Cerebellar cortex (tissue), 1 donor: ENCODE data around the gene KIRREL3.
A peak's percentile ranks its signal among the peaks of the same experiment; 100 is the strongest.

ENCODE experiments used
- DNase-seq: peaks from one replicate; pipeline ENCODE4 v3.0.0-alpha.2; 2015; ENCODE audit warnings: low spot score

Gene KIRREL3

GRCh38 chr11:126438691-126439090, 561.9 kb downstream of the KIRREL3 start:
- no peak for DNase-seq

DNA sequence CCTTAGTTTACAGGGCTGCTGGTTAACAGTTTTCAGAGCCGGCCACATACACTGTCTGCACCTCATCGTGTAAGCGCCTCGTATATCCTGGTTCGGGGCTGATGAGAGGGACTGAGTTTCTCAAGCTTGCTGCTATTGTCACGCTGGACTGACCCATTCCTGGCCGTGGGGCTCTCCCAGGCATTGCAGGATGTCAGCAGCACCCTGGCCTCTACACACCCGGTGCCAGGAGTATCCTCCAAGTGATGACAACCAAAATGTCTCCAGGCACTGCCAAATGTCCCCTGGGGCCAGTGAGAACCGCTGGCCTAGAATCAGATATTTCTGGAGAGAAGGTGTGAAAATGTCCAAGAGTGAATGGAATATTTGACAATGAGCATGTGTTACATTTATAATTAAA, 562.3 kb downstream of the KIRREL3 start:
- no peak for DNase-seq

GRCh38 chr11:126437731-126438130, 562.8 kb downstream of the KIRREL3 start:
- DNase-seq: no peak

GRCh38 chr11:126436209-126436755, 564.3 kb downstream of the KIRREL3 start:
- DNase-seq: no peak

GRCh38 chr11:126434950-126435335, 565.6 kb downstream of the KIRREL3 start:
- DNase-seq: no peak

GRCh38 chr11:126433989-126434949, 566.3 kb downstream of the KIRREL3 start:
- no peak for DNase-seq

DNA sequence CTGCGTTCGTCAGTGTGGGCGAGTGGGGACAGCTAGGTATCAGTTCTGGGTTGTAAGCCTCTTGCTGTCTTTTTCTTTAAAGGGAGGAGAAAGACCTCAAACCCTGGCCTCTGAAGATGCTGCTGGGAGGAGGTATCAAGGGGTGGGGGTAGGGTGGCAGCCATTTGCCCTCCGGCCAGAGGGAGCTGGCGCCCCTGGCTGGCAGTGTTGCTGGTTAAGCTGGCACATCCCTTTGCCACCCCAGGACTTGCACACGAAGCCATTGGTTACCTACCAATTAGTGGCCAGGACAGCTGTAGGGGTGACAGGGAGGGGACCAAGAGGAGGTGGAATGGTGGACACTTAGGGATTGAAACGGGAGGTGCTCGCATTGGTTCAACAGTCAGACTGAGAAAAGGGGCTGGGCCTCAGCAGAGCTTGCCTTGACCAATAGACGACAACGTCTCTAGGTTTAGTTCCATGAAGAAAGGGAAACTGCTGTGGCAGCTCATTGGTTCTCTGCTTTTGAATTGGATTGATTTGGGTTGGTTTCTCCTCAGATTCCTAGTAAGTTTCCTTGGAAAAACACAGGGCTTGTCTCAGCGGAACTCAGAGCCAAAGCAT, 567.2 kb downstream of the KIRREL3 start:
- DNase-seq: no peak

- no peak for DNase-seq
These were observed 568.0 kb downstream of the KIRREL3 start for GRCh38 chr11:126432525-126432924.

GRCh38 chr11:126432065-126432461, 568.5 kb downstream of the KIRREL3 start:
- DNase-seq: no peak

DNA sequence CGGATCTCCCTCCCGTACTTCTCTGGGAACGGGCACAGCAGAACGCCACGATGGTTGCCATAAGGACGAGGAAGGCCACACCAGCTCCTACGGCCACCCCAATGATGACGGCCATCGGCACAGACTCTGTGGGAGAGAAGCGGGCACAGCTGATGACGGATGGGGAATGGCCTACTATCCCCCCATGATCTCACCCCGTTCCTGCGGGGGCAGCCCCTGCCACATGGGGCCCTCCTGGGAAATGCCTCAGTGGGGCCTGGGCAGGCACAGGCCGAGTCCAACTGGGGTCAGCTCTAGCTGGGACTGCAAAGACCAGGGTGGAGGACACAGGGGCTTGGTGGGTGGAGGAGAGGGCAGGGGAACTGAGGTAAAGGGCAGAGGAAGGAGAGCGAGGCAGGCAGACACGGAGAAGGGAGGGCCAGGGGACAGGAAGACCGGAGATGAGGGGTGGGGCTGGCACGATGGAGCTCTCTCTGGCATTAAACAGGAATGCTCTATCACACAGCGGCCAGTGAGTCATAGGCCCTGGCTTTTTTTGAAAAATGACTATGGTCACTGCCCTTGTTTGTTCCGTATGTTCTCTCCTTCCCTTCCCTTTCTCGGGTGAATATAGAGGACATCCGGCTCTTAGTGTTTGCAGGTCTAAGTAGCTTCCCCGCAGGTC, 569.0 kb downstream of the KIRREL3 start:
- no peak for DNase-seq

DNA sequence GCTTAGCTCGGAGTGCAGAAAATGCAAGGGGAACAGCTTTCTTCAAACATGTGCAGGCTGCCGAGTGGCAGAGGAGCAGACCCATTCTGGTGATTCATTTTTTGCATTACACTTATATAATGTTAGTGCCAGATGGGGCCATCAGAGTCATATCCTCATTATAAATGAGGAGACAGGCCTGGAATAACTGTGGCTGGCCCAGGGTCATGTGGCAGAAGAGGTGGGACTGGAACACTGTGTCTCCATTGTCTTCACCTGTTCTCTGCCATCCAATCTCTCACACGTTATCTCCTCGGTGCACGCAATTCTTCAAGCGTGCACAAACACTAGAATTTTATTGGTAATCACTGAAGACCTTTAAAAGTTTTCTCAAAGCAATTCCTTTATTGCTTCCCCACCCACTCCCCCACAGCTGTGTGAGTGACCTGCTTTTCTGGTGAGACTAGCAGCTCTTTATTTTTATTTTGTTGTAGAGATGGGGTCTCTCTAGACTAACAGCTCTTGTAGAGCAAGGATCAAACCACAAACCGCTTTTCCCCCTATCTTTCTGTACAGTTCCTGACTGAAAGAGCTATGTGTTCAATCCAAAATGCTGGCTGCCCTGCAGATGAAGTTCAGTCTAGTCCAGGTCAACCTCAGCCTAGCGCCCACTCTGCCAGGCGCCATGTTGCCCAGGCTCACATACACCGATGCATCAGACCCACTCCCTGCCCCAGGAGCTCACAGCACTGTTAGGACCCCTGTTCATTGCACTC, 569.8 kb downstream of the KIRREL3 start:
- DNase-seq: no peak

- DNase-seq: peak; percentile 26
These were observed 573.5 kb downstream of the KIRREL3 start for GRCh38 chr11:126426820-126427749.

- DNase-seq: no peak
These were observed 574.5 kb downstream of the KIRREL3 start for GRCh38 chr11:126426106-126426505.

- no peak for DNase-seq
These were observed 576.0 kb downstream of the KIRREL3 start for GRCh38 chr11:126424471-126425039.

DNA sequence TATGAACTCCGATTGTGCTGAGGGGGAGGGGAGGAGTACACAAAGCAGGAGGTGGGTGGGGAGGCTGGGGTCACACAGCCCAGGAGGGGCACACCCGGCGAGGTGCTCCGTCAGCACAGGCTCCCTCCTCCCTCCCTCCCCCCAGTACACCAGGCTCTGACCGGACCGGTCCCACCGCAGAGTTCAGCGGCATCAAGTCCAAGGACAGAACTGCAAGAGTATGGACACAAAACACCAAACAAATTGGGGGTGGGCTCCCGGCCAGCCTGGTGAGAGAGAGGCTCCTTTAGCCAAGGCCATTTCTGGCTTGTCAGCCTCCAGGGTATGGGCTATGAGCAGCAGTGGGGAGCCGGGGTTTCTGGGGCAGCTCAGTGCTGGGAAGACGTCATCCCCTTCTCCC, 576.8 kb downstream of the KIRREL3 start:
- no peak for DNase-seq

DNA sequence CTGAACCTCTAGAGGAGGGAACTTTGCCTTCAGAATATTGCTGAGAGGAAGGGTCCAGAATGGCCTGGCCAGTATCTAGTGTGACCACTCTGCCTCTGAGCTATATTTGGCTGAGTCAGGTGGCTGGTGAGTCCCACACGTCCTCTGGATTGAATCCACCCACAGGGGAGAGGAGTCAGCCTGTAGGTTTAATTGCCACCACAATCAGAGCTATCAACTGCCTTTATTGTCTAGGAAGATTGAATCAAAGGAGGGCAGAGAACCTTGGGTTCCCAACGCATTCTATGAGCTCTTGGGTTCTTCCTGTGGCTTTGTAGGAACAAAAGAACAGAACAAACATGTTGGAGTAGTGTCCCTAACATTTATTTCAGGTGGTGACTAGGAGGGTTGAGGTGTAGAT, 577.4 kb downstream of the KIRREL3 start:
- no peak for DNase-seq

GRCh38 chr11:126422446-126422845, 578.1 kb downstream of the KIRREL3 start:
- no peak for DNase-seq

- DNase-seq: no peak
These were observed 579.3 kb downstream of the KIRREL3 start for GRCh38 chr11:126421271-126421671.

- DNase-seq: no peak
These were observed 579.8 kb downstream of the KIRREL3 start for GRCh38 chr11:126420698-126421256.
